ENCODE data around the gene PARVG.

Gene PARVG

GRCh38 chr22:44180706-44181032 is at the start of gene PARVG:
PARVG (plus strand) TSS chr22:44180925; CDS start chr22:44183330, 2,405 bp downstream.
- DNase-seq = no peak

- no peak for DNase-seq
These were observed 49.3 kb upstream of the PARVG start for GRCh38 chr22:44131412-44131811.

GRCh38 chr22:44131989-44132685 is 48.6 kb upstream of the PARVG start:
- no peak for DNase-seq

GRCh38 chr22:44132724-44133123 is 48.0 kb upstream of the PARVG start:
- no peak for DNase-seq

- no peak for DNase-seq
These were observed 47.6 kb upstream of the PARVG start for GRCh38 chr22:44133161-44133560.

GRCh38 chr22:44133901-44134571 is 46.7 kb upstream of the PARVG start:
- no peak for DNase-seq

- no peak for DNase-seq
These were observed 44.6 kb upstream of the PARVG start for GRCh38 chr22:44136112-44136511.

GRCh38 chr22:44136786-44137185 is 43.9 kb upstream of the PARVG start:
- DNase-seq = no peak

GRCh38 chr22:44137415-44137814 is 43.3 kb upstream of the PARVG start:
- no peak for DNase-seq

GRCh38 chr22:44139773-44140172 is 41.0 kb upstream of the PARVG start:
- no peak for DNase-seq

- no peak for DNase-seq
These were observed 38.2 kb upstream of the PARVG start for GRCh38 chr22:44142421-44143104.

GRCh38 chr22:44143105-44143474 is 37.6 kb upstream of the PARVG start:
- no peak for DNase-seq

- peak; percentile 35 for DNase-seq
These were observed 37.1 kb upstream of the PARVG start for GRCh38 chr22:44143579-44143978.

- DNase-seq = no peak
These were observed 36.6 kb upstream of the PARVG start for GRCh38 chr22:44144046-44144569.

GRCh38 chr22:44145544-44145943 is 35.2 kb upstream of the PARVG start:
- DNase-seq = peak; percentile 37

GRCh38 chr22:44146088-44146861 is 34.5 kb upstream of the PARVG start:
- no peak for DNase-seq

- DNase-seq = peak; percentile 61
These were observed 33.6 kb upstream of the PARVG start for GRCh38 chr22:44147008-44147645.

GRCh38 chr22:44147821-44148574 is 32.7 kb upstream of the PARVG start:
- DNase-seq = peak; percentile 62

GRCh38 chr22:44151676-44152075 is 29.0 kb upstream of the PARVG start:
- DNase-seq = no peak

- DNase-seq = peak; percentile 61
These were observed 27.0 kb upstream of the PARVG start for GRCh38 chr22:44153710-44154109.

GRCh38 chr22:44154436-44154942 is 26.2 kb upstream of the PARVG start:
- no peak for DNase-seq

GRCh38 chr22:44155115-44155514 is 25.6 kb upstream of the PARVG start:
- DNase-seq = no peak
